Epithelial cell of proximal tubule (primary cell): ENCODE results near the gene CEBPZOS. TPM values are rescaled to one million over a fixed set of nuclear protein-coding genes. Genes with fewer than 3 reads are reported as not detected.

Experiments
- DNase-seq: peaks from one replicate; pipeline ENCODE4 v3.0.0-alpha.2; 2011; ENCODE audit warnings: low read depth
- H3K4me3 ChIP-seq: 2 replicates; pipeline ENCODE4 v1.5.1; 2011; ENCODE audit warnings: low read depth, mild to moderate bottlenecking, low read length
- CTCF ChIP-seq: conservative IDR thresholded peaks from 2 replicates; pipeline ENCODE4 v1.5.1; 2012; ENCODE audit warnings: low read depth, mild to moderate bottlenecking, low read length
- total RNA-seq: library from RNA; depleted of rRNA; stranded (reverse); fragments of >200 nt; gene quantifications from 2 replicates; pipeline ENCODE4 v1.2.3, GENCODE V29; 2015

Gene CEBPZOS
- total RNA-seq, 1 donor from 2014 or later, result 17.6 TPM

GRCh38 chr2:37156857-37157714 is 39.2 kb upstream of the CEBPZOS start, which contains the start of gene EIF2AK2:
Gene EIF2AK2, minus strand, starts transcription at chr2:37156980. Its CDS starts 9,174 bp downstream, at chr2:37147806.
- TF ChIP-seq CTCF, result no peak
- peak within 1 kb of the TSS; percentile 83 for H3K4me3 ChIP-seq
- DNase-seq, result no peak

GRCh38 chr2:37164757-37165156 is 31.5 kb upstream of the CEBPZOS start:
- TF ChIP-seq CTCF, result no peak
- DNase-seq, result no peak
- no peak overlapping the region for H3K4me3 ChIP-seq

GRCh38 chr2:37167636-37168180 is 28.6 kb upstream of the CEBPZOS start:
- no peak overlapping the region for H3K4me3 ChIP-seq
- DNase-seq, result no peak
- no peak for TF ChIP-seq CTCF

GRCh38 chr2:37168217-37168981 is 27.9 kb upstream of the CEBPZOS start:
- no peak for DNase-seq
- H3K4me3 ChIP-seq, result no peak overlapping the region
- TF ChIP-seq CTCF, result peak; percentile 81

- TF ChIP-seq CTCF, result no peak
- no peak overlapping the region for H3K4me3 ChIP-seq
- DNase-seq, result no peak
These were observed 24.7 kb upstream of the CEBPZOS start for GRCh38 chr2:37171624-37171950.

GRCh38 chr2:37173741-37174140 is 22.6 kb upstream of the CEBPZOS start:
- no peak for DNase-seq
- H3K4me3 ChIP-seq, result no peak overlapping the region
- TF ChIP-seq CTCF, result no peak
